Breast epithelium (tissue), 4 donors: ENCODE results near the gene LEMD1. TPM values are rescaled to one million over a fixed set of nuclear protein-coding genes. Genes with fewer than 3 reads are reported as not detected.
"Not testable (repeated sequence)": the region's sequence is repeated elsewhere in the genome, so short reads cannot be mapped to it uniquely, and the experiment has no call there.

Experiments used
- DNase-seq, 2 donors: peaks; one replicate each; pipeline ENCODE4 v3.0.0-alpha.2; 2019; ENCODE audit warnings: low spot score in 2 of 2
- H3K27ac ChIP-seq, 2 donors: fragments of 200-600 bp; sonication (generic) in 1 of 2; one replicate each; pipeline ENCODE4 v1.5.1; 2016 to 2019; ENCODE audit warnings: mild to moderate bottlenecking in 1 of 2
- H3K27me3 ChIP-seq, 2 donors: fragments of 200-600 bp; sonication (generic) in 1 of 2; one replicate each; pipeline versions ENCODE4 v1.5.1 to v1.6.0; 2017 to 2019; ENCODE audit warnings: control low read depth in 1 of 2, mild to moderate bottlenecking in 1 of 2
- H3K36me3 ChIP-seq: fragments of 200-600 bp; one replicate; pipeline ENCODE4 v1.5.1; 2019
- H3K4me1 ChIP-seq, 2 donors: fragments of 200-600 bp; sonication (generic); one replicate each; pipeline ENCODE4 v1.5.1; 2016 to 2019; ENCODE audit warnings: control low read depth in 1 of 2
- H3K4me3 ChIP-seq, 3 donors: fragments of 200-600 bp; sonication (generic); 1 replicate in 2 of 3; 2 replicates in 1 of 3; pipeline ENCODE4 v1.5.1; 2016 to 2019; ENCODE audit warnings: mild to moderate bottlenecking in 3 of 3, moderate library complexity in 2 of 3
- H3K9me3 ChIP-seq, 2 donors: fragments of 200-600 bp; sonication (generic) in 1 of 2; one replicate each; pipeline ENCODE4 v1.5.1; 2016 to 2019; ENCODE audit warnings: control low read depth in 1 of 2
- CTCF ChIP-seq, 3 donors: fragments of 450-650 bp; IDR thresholded peaks; one replicate each; pipeline ENCODE4 v1.5.1; 2016 to 2017; ENCODE audit warnings: antibody characterized with exemption in 3 of 3, mild to moderate bottlenecking in 3 of 3, moderate library complexity in 3 of 3
- POLR2A ChIP-seq: fragments of 450-650 bp; IDR thresholded peaks from one replicate; pipeline ENCODE4 v1.6.1; 2016; ENCODE audit warnings: antibody characterized with exemption, mild to moderate bottlenecking, moderate library complexity
- POLR2AphosphoS5 ChIP-seq, 3 donors: sonication (generic); formaldehyde crosslinking; IDR thresholded peaks; one replicate each; pipeline ENCODE4 v1.6.1; 2017; ENCODE audit warnings: antibody characterized with exemption in 3 of 3
- intact Hi-C: fragments of 100-400 bp; cut with DNase I; formaldehyde crosslinking; loops from one replicate; pipeline ENCODE4 v1.15.1; 2023; ENCODE audit warnings: low total_unique reads
- total RNA-seq, 3 donors: library from RNA; depleted of rRNA; stranded (reverse); fragments of >200 nt; gene quantifications; one replicate each; pipeline ENCODE4 v1.1.0, GENCODE V29; 2016

Gene LEMD1
- total RNA-seq, 3 donors from 2014 or later = 6.1 TPM; not detected in 2

- intact Hi-C loops = no loop called here
- Histone ChIP-seq H3K36me3 (no peaks in the 10 kb centered on the region), H3K4me1 (no peaks in the 10 kb centered on the region), H3K27ac (no peak overlapping the region), H3K4me3 (no peak overlapping the region), H3K27me3 (no peaks in the 10 kb centered on the region), H3K9me3 (no peaks in the 10 kb centered on the region)
- TF ChIP-seq CTCF (IDR thresholded peaks at IDR 0.05) (no peak), POLR2A (no peak), POLR2AphosphoS5 (IDR thresholded peaks at IDR 0.05) (no peak)
- no peak for DNase-seq
Measured at GRCh38 chr1:205387845-205388244, 34.0 kb downstream of the LEMD1 start.

GRCh38 chr1:205382990-205383389 lies 38.9 kb downstream of the LEMD1 start:
- DNase-seq, H3K27me3 ChIP-seq, intact Hi-C loops, H3K4me1 ChIP-seq, H3K4me3 ChIP-seq, H3K27ac ChIP-seq, H3K9me3 ChIP-seq, H3K36me3 ChIP-seq: not testable (repeated sequence)

- intact Hi-C loops = no loop called here
Measured at GRCh38 chr1:205382561-205382960, 39.3 kb downstream of the LEMD1 start.

GRCh38 chr1:205381305-205381704 lies 40.6 kb downstream of the LEMD1 start:
- no peaks in the 10 kb centered on the region for H3K36me3 ChIP-seq
- H3K9me3 ChIP-seq = no peaks in the 10 kb centered on the region
- no peak for DNase-seq
- H3K27ac ChIP-seq = no peak overlapping the region
- intact Hi-C loops = no loop called here
- H3K4me3 ChIP-seq = no peak overlapping the region
- no peaks in the 10 kb centered on the region for H3K4me1 ChIP-seq
- no peaks in the 10 kb centered on the region for H3K27me3 ChIP-seq
- TF ChIP-seq CTCF (IDR thresholded peaks at IDR 0.05) (no peak), POLR2AphosphoS5 (IDR thresholded peaks at IDR 0.05) (no peak), POLR2A (no peak)

More at GRCh38 chr1:205382561-205382960, 39.3 kb downstream of the LEMD1 start:
- Histone ChIP-seq H3K36me3 (no peaks in the 10 kb centered on the region), H3K4me1 (no peaks in the 10 kb centered on the region), H3K4me3 (no peak overlapping the region), H3K9me3 (no peaks in the 10 kb centered on the region), H3K27ac (no peak overlapping the region), H3K27me3 (no peaks in the 10 kb centered on the region)
- TF ChIP-seq POLR2A (no peak), POLR2AphosphoS5 (IDR thresholded peaks at IDR 0.05) (no peak), CTCF (IDR thresholded peaks at IDR 0.05) (no peak)
- no peak for DNase-seq

- Histone ChIP-seq H3K36me3 (no peaks in the 10 kb centered on the region), H3K27ac (no peak overlapping the region), H3K9me3 (no peaks in the 10 kb centered on the region), H3K4me3 (no peak overlapping the region), H3K4me1 (no peaks in the 10 kb centered on the region), H3K27me3 (no peaks in the 10 kb centered on the region)
- no peak for TF ChIP-seq CTCF (IDR thresholded peaks at IDR 0.05)
- intact Hi-C loops = no loop called here
- no peak for DNase-seq
Measured at GRCh38 chr1:205380882-205381281, 41.0 kb downstream of the LEMD1 start.

GRCh38 chr1:205379056-205379455 lies 42.8 kb downstream of the LEMD1 start:
- H3K4me3 ChIP-seq = no peak overlapping the region
- DNase-seq = no peak
- intact Hi-C loops = no loop called here
- no peaks in the 10 kb centered on the region for H3K4me1 ChIP-seq
- TF ChIP-seq POLR2A (no peak), CTCF (IDR thresholded peaks at IDR 0.05) (no peak), POLR2AphosphoS5 (IDR thresholded peaks at IDR 0.05) (no peak)
- no peak overlapping the region for H3K27ac ChIP-seq
- no peaks in the 10 kb centered on the region for H3K9me3 ChIP-seq
- no peaks in the 10 kb centered on the region for H3K36me3 ChIP-seq
- no peaks in the 10 kb centered on the region for H3K27me3 ChIP-seq
